Karpas-422 (cell line): ENCODE data around the gene DACH1. TPM values are rescaled to one million over a fixed set of nuclear protein-coding genes. Genes with fewer than 3 reads are reported as not detected.

Source experiments
- DNase-seq: peaks from one replicate; pipeline ENCODE4 v3.0.0-alpha.2; 2015
- H2AFZ ChIP-seq: fragments of 200-600 bp; sonication (generic); 2 replicates; pipeline ENCODE4 v1.6.1; 2014; ENCODE audit warnings: antibody characterized with exemption, low read length, mixed read lengths
- H3K27ac ChIP-seq: fragments of 200-600 bp; sonication (generic); 2 replicates; pipeline ENCODE4 v1.5.1; 2014; ENCODE audit warnings: mild to moderate bottlenecking, low read length, moderate library complexity
- H3K27me3 ChIP-seq: fragments of 200-600 bp; sonication (generic); 2 replicates; pipeline ENCODE4 v1.6.1; 2014; ENCODE audit warnings: low read length, mixed read lengths
- H3K36me3 ChIP-seq: fragments of 200-600 bp; sonication (generic); 2 replicates; pipeline ENCODE4 v1.6.1; 2014; ENCODE audit warnings: low read length, mixed read lengths; ENCODE audit not compliant: insufficient read depth
- H3K4me1 ChIP-seq: fragments of 200-600 bp; sonication (generic); 2 replicates; pipeline ENCODE4 v1.6.1; 2014; ENCODE audit warnings: mild to moderate bottlenecking, low read length, mixed read lengths
- H3K4me2 ChIP-seq: fragments of 200-600 bp; sonication (generic); 2 replicates; pipeline ENCODE4 v1.6.1; 2014; ENCODE audit warnings: low read length, low read depth, mild to moderate bottlenecking; ENCODE audit not compliant: poor library complexity, severe bottlenecking
- H3K4me3 ChIP-seq: fragments of 200-600 bp; sonication (generic); 2 replicates; pipeline ENCODE4 v1.5.1; 2014; ENCODE audit warnings: mild to moderate bottlenecking, antibody characterized with exemption, low read length, mixed read lengths
- H3K79me2 ChIP-seq: fragments of 200-600 bp; sonication (generic); 2 replicates; pipeline ENCODE4 v1.6.1; 2014; ENCODE audit warnings: mild to moderate bottlenecking, low read length, mixed read lengths
- H3K9ac ChIP-seq: fragments of 200-600 bp; sonication (generic); 2 replicates; pipeline ENCODE4 v1.6.0; 2014; ENCODE audit warnings: low read length
- H3K9me2 ChIP-seq: fragments of 200-600 bp; sonication (generic), shearing (Covaris generic); replicated peaks from 2 replicates; pipeline ENCODE4 v1.6.0; 2014; ENCODE audit warnings: mild to moderate bottlenecking, low read length, moderate library complexity; ENCODE audit not compliant: insufficient read depth
- H3K9me3 ChIP-seq: fragments of 300-700, 200-600 bp; sonication (generic); 2 replicates; pipeline ENCODE4 v1.6.1; 2014; ENCODE audit warnings: low read length, mixed read lengths
- H4K20me1 ChIP-seq: fragments of 200-600 bp; sonication (generic); 2 replicates; pipeline ENCODE4 v1.6.1; 2014; ENCODE audit warnings: mild to moderate bottlenecking, antibody characterized with exemption, low read length, low read depth; ENCODE audit not compliant: insufficient read depth
- total RNA-seq: library from RNA; depleted of rRNA; stranded (reverse); fragments of >200 nt; shearing (Covaris generic); gene quantifications from 2 replicates; pipeline ENCODE4 v1.2.3, GENCODE V29; 2014; ENCODE audit warnings: low replicate concordance

The DACH1 gene
- total RNA-seq, 1 experiment from 2014 or later, result not detected

DNA sequence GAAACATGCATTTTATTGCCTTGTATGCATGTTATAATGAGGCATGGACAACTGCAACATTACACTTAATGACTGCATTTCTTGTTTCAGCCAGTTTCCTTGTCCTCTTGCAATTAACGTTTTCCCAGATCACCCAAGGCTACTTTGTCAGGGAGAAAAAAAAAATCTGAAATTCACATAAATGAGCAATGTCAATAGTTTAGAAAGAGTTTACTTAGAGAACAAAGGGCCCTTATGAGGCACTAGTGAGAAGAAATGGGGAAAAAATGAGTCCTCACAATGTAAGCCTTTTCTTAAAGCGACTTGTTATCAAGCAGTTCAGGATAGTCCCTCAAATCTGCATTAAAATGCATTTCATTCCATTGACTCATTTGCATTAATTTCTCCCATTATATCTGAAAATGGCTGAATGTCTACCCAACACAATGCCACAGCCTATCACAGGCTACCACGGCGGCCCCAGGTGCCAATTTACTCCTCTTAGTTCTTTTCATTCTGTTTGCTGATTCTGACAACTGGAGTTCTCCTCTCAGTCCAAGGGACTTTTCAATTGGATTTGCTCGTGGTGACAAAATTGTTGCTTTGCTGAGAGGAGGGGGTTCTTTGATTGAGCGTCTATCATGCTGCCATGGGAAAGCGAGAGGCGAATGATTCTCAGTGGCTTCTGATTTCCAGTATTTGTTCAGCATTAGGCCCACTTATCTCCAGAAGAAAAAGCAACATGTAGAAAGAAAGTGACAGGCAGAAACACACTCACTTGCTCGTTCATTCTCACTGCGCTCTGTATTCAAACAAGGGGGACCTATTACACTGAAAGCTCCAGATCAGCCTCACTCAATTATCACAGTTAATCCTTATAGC, 107.1 kb downstream of the DACH1 start:
- no peaks in the 10 kb centered on the region for H3K27me3 ChIP-seq
- H3K9ac ChIP-seq, result no peak overlapping the region
- no peak overlapping the region for H2AFZ ChIP-seq
- DNase-seq, result no peak
- no peaks in the 10 kb centered on the region for H3K36me3 ChIP-seq
- no peak overlapping the region for H3K4me3 ChIP-seq
- no peaks in the 10 kb centered on the region for H3K9me2 ChIP-seq
- H3K79me2 ChIP-seq, result no peaks in the 10 kb centered on the region
- peaks cover 11% of the 10 kb centered on the region for H3K9me3 ChIP-seq
- H3K4me1 ChIP-seq, result no peaks in the 10 kb centered on the region
- H3K4me2 ChIP-seq, result no peak overlapping the region
- no peak overlapping the region for H3K27ac ChIP-seq
- no peaks in the 10 kb centered on the region for H4K20me1 ChIP-seq

DNA sequence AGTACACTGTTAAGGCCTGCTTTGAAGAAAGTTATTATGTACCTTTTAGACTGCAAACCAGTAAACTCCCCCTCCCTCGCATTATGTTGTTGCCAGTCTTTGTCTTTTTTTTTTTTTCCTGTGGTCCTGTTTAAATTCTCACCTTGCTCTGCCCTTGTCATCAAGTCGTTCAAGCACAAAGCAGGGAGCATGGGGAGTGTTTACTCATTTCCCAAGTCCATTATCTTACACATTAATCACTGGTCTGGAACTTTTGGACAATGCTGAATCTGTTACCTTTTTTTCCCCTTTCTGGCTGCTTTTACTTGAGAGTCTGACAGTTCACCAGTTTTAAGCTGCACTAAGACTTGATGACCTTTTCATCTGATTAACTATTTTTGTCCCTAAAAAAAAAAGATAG, 108.2 kb downstream of the DACH1 start:
- no peak overlapping the region for H3K4me2 ChIP-seq
- no peaks in the 10 kb centered on the region for H3K9me2 ChIP-seq
- no peak overlapping the region for H3K27ac ChIP-seq
- H4K20me1 ChIP-seq, result no peaks in the 10 kb centered on the region
- no peaks in the 10 kb centered on the region for H3K27me3 ChIP-seq
- H3K4me1 ChIP-seq, result no peaks in the 10 kb centered on the region
- no peak for DNase-seq
- H2AFZ ChIP-seq, result no peak overlapping the region
- H3K9me3 ChIP-seq, result peaks cover 11% of the 10 kb centered on the region
- no peaks in the 10 kb centered on the region for H3K79me2 ChIP-seq
- H3K4me3 ChIP-seq, result no peak overlapping the region
- no peaks in the 10 kb centered on the region for H3K36me3 ChIP-seq
- no peak overlapping the region for H3K9ac ChIP-seq

DNA sequence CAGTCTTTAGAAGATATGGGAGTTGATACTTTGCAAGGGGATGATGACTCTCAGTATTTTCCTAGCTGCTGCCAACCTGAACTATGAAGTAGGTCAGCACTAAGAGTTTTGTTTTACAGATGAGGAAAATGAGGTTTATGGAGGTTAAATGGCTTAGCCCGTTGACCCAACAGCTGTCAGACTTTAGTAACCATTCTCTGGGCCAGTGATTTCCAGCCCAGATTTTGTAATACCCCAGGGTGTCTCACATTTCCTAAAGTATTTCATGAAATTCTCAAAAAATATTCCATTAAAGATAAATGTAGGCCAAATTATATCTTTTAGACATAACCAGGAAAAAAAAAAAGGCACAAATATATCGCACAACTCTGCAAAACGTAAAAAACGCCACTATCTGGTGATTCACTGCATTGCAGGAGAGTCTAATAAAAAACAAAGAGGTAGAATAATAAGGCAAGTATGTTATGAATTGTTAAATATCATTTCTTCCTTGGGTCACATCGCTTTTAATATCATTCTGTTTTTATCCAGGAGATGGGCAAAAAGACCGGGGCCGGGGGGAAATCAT, 112.5 kb downstream of the DACH1 start:
- Histone ChIP-seq H3K27me3 (no peaks in the 10 kb centered on the region), H3K9me3 (peaks cover 9% of the 10 kb centered on the region; the same call in 1 of the 2 replicates), H4K20me1 (no peaks in the 10 kb centered on the region), H3K9ac (no peak overlapping the region), H3K4me2 (no peak overlapping the region), H3K4me3 (no peak overlapping the region), H3K4me1 (no peaks in the 10 kb centered on the region), H2AFZ (no peak overlapping the region), H3K9me2 (no peaks in the 10 kb centered on the region), H3K27ac (no peak overlapping the region), H3K36me3 (no peaks in the 10 kb centered on the region), H3K79me2 (no peaks in the 10 kb centered on the region)
- DNase-seq, result no peak

DNA sequence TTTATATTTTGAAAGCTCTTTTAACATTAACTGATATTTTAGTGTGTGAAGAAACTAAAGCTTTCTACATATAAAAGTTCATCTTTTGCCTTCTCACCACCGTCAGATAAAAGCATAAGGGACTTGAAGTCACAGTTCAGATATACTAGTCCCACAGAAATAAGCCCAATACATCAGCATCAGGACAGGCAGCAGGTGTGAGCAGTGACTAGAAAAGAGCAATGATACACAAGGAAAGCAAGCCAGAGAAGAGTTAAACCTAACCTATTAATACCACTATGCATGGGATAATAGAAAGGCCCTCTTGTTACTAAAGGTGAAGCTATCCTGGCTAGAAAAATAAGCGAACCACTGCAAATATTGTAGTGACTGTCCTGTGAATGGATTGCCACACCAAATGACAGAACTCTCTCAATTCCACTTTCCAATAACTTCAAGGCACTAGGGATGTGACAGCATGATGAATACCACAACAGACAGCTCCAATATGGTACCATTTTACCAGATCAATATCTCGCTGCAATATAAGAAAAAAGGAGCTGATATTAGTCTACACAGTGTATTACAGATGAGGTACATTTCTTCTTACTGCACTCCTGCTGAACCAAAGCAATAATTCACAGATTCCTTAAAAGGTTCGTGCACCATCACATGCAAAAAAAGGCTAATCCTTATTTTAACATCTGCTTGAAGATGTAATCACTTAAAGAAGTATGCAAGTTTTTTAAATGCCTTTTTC, 114.1 kb downstream of the DACH1 start:
- Histone ChIP-seq H3K9me3 (peaks cover 9% of the 10 kb centered on the region; the same call in 1 of the 2 replicates), H3K9me2 (no peaks in the 10 kb centered on the region), H3K27ac (no peak overlapping the region), H3K9ac (no peak overlapping the region), H2AFZ (no peak overlapping the region), H3K36me3 (no peaks in the 10 kb centered on the region), H3K4me2 (no peak overlapping the region), H3K27me3 (no peaks in the 10 kb centered on the region), H3K79me2 (no peaks in the 10 kb centered on the region), H3K4me1 (no peaks in the 10 kb centered on the region), H3K4me3 (no peak overlapping the region), H4K20me1 (no peaks in the 10 kb centered on the region)
- no peak for DNase-seq

DNA sequence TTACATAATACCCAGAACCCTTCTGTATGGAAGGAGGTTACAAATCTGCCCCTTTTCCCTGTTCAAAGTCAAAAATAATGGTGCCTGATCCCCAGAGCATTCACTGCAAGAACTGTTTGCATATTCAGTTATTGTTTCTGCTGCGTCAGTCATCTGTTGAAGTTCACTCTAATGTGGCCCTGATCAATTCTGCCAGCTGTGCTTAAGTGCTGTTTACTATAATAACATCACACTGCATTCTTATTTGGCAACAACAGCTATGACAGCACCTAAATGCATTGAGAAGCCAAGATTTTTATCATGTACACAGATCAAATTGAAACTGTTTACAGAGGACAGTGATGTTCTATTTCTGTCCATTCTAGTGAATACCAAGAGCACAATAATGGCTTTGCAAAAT, 115.9 kb downstream of the DACH1 start:
- DNase-seq, result no peak
- H3K27ac ChIP-seq, result no peak overlapping the region

DNA sequence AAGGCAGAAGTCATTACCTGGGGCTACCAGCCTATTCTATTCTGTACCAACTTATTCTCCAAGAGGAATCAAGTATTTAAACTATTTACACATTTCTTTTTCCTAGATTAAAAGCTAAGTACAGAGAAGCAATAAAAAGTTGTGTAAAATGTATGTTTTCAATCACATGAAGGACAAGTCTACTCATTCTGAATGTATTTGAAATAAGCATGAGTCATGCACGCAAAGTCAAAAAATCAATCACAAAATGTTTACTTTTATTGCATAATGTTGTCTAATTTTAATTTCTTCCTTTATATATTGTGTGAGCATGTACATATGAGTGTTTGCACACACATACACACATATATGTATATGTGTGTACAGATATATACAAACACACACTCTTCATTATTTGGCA, 136.7 kb downstream of the DACH1 start:
- Histone ChIP-seq H3K36me3 (no peaks in the 10 kb centered on the region), H2AFZ (no peak overlapping the region), H3K79me2 (no peaks in the 10 kb centered on the region), H3K27me3 (no peaks in the 10 kb centered on the region), H3K4me1 (no peaks in the 10 kb centered on the region), H4K20me1 (no peaks in the 10 kb centered on the region), H3K9ac (no peak overlapping the region), H3K4me3 (no peak overlapping the region), H3K4me2 (no peak overlapping the region), H3K27ac (no peak overlapping the region), H3K9me3 (peaks cover 12% of the 10 kb centered on the region), H3K9me2 (no peaks in the 10 kb centered on the region)
- DNase-seq, result no peak

More for the DNA sequence above, 115.9 kb downstream of the DACH1 start:
- Histone ChIP-seq H3K27me3 (no peaks in the 10 kb centered on the region), H3K9ac (no peak overlapping the region), H3K9me2 (no peaks in the 10 kb centered on the region), H3K4me1 (no peaks in the 10 kb centered on the region), H3K4me3 (no peak overlapping the region), H4K20me1 (no peaks in the 10 kb centered on the region), H3K4me2 (no peak overlapping the region), H3K9me3 (0 out of 2 replicates have a peak, but pooled peaks cover 9% of the 10 kb centered on the region), H2AFZ (no peak overlapping the region), H3K79me2 (no peaks in the 10 kb centered on the region), H3K36me3 (no peaks in the 10 kb centered on the region)

DNA sequence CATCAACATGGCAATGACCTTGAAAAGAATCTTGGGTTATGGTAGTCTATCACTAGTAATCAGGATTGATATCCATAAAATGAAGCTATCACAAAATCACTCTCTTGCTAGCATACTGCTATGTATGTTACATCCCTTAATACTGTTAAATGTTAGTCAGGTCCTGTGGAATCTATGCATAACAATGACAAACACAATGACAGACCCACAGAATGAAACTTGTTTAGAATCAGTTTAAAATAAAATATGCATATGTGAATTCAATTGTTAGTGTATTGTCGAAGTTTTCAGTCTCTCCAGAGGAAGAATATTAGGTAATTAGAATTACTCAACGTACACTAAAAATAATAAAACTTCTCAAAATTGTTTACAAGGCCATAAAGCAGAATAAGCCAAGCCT, 137.6 kb downstream of the DACH1 start:
- Histone ChIP-seq H3K9ac (no peak overlapping the region), H3K79me2 (no peaks in the 10 kb centered on the region), H3K27ac (no peak overlapping the region), H3K4me3 (no peak overlapping the region), H3K4me1 (no peaks in the 10 kb centered on the region), H3K27me3 (no peaks in the 10 kb centered on the region), H3K9me2 (no peaks in the 10 kb centered on the region), H2AFZ (no peak overlapping the region), H3K36me3 (no peaks in the 10 kb centered on the region), H3K9me3 (peaks cover 12% of the 10 kb centered on the region), H3K4me2 (no peak overlapping the region), H4K20me1 (no peaks in the 10 kb centered on the region)
- DNase-seq, result no peak

DNA sequence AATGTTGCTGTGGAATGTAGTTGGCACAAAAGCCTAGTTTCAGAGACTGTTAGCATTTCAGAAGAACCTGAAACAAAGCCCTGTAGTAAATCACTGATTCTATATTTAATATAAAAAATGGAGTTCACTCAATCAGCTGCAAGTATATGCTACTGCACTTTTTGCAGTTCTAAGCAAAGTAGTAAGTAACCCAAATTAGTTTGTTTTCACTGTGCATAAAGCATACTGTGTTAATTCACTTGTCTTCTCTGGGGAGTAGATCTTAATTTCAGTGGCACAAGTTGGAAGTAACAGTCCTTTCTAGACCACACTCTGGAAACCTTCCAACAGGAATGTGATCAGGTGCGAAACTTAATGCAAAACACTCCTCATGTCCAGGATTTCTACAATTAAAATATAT, 139.3 kb downstream of the DACH1 start:
- no peaks in the 10 kb centered on the region for H4K20me1 ChIP-seq
- H3K9ac ChIP-seq, result no peak overlapping the region
- H3K9me2 ChIP-seq, result no peaks in the 10 kb centered on the region
- no peak overlapping the region for H3K27ac ChIP-seq
- H3K36me3 ChIP-seq, result no peaks in the 10 kb centered on the region
- no peaks in the 10 kb centered on the region for H3K79me2 ChIP-seq
- H3K4me3 ChIP-seq, result no peak overlapping the region
- H3K4me1 ChIP-seq, result no peaks in the 10 kb centered on the region
- no peak for DNase-seq
- H2AFZ ChIP-seq, result no peak overlapping the region
- peaks cover 7% of the 10 kb centered on the region; the same call in 1 of the 2 replicates for H3K9me3 ChIP-seq
- no peak overlapping the region for H3K4me2 ChIP-seq
- no peaks in the 10 kb centered on the region for H3K27me3 ChIP-seq
